ENCODE results near the gene PDGFRA.

DNA sequence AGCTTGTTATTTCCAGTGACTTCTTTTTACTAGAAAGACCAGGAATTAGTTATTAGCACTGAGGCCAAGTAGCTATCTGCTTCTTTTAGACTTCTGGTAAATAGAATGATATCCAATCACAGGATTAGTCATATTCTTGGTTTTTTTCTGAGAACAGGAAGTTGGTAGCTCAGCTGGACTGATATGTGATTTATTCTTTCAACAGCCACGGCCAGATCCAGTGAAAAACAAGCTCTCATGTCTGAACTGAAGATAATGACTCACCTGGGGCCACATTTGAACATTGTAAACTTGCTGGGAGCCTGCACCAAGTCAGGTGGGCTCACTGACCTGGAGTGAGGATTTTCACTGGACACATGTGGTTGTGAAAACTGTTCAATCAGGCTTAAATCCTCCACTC lies 48.6 kb downstream of the PDGFRA start:
- TF ChIP-seq CTCF (IDR thresholded peaks at IDR 0.05) (no peak), POLR2AphosphoS5 (IDR thresholded peaks at IDR 0.05) (peak in 2 of 3 donors; percentile 31 to 71), POLR2A (IDR thresholded peaks at IDR 0.05) (no peak)

All from stomach (tissue), 4 donors.